ENCODE measurements around the gene KCNQ4. TPM values are rescaled to one million over a fixed set of nuclear protein-coding genes. Genes with fewer than 3 reads are reported as not detected.
A peak's percentile ranks its signal among the peaks of the same experiment; 100 is the strongest.

The KCNQ4 gene
- total RNA-seq, result under 1 TPM; 0.20 to 0.33 TPM
- under 1 TPM in 1 of 2 donors, not detected in 1; 0.14 TPM for polyA plus RNA-seq

DNA sequence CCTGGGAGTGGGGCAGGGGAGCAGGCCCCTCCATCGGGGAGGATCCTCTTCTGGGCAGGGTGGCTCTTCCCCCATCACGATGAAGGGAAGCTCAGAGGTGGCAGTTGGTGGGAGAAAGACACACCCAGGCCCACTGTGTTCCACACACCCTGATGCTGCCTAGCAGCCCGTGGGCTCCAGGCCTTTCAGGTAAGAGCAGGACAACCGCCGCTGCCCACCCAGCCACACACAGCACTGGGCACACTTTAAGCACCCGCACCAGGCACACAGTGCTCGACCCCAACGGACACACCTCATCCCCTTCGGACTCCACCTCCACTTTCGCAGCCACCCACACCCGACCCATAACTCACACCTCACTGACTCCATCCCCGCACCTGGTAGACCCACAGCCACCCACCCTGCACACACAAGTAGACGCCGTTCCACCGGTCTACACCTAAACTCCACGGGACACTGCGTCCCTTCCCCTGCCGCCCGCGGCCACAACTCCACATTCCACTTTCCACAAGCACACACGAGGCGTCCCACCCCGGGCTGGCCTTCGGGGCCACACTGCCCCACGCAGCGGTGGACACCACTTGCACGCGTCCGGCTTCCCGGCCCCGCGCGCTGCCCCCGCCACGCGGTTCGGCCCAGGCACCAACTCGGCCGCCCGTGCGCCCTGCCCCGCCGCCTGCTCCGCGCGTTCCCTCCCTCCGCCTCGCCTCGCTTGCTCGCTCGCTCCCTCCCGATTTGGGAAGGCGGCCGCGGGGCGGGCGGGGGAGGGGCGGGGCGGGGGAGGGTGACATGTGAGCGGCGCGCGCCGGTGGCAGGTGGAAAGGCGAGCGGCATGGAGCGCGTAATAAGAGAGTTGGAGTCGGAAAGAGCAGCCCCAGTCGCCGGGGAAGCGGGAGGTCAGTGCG lies at the start of gene KCNQ4:
Gene KCNQ4, plus strand, starts transcription at position 787 of the 905 bp plus-strand sequence. CDS start 307 bp downstream, outside the sequence.
- ChIA-PET CTCF (ENCODE audit: partially characterized antibody) (interaction anchor here (1.7 to 1.9 kb wide), 2 partner anchors 9 to 10 kb away, joined by 5 to 11 read pairs; no protein-coding TSS in a partner anchor), POLR2A (ENCODE audit: partially characterized antibody) (interaction anchor here (1.4 kb wide), 2 partner anchors 14 to 19 kb away, joined by 3 to 4 read pairs; no protein-coding TSS in a partner anchor)
- no peak within 1 kb of the TSS for H3K27ac ChIP-seq (ENCODE audit: low read depth, low read length)
- H3K9me3 ChIP-seq (ENCODE audit: control insufficient read depth in 1 of 2, low read length in 2 of 2), result no peaks in the 10 kb centered on the region
- intact Hi-C loops (cut with micrococcal nuclease), result no loop called here
- H3K36me3 ChIP-seq (ENCODE audit: insufficient read depth, low read length), result no peaks in the 10 kb centered on the region
- H3K9me3 Mint-ChIP-seq, result no peaks in the 10 kb centered on the region
- H3K36me3 Mint-ChIP-seq, result peaks cover 4 to 7% of the 10 kb centered on the region in 2 donors
- H3K4me3 ChIP-seq (ENCODE audit: low read length in 2 of 2), result no peak within 1 kb of the TSS
- H3K4me1 ChIP-seq (ENCODE audit: insufficient read depth, low read length), result no peaks in the 10 kb centered on the region
- H3K4me1 Mint-ChIP-seq, result peaks cover 4 to 13% (median 7%) of the 10 kb centered on the region in 4 donors
- H3K27me3 Mint-ChIP-seq, result peaks cover 9 to 26% of the 10 kb centered on the region in 2 donors
- peaks cover 6% of the 10 kb centered on the region for H3K27me3 ChIP-seq (ENCODE audit: insufficient read depth, low read length)
- peak within 1 kb of the TSS in 2 of 7 donors; percentile 46 to 86 for H3K27ac Mint-ChIP-seq
- peak within 1 kb of the TSS; percentile 70 to 85 (median 80) for H3K4me3 Mint-ChIP-seq
- DNase-seq, result no peak

DNA sequence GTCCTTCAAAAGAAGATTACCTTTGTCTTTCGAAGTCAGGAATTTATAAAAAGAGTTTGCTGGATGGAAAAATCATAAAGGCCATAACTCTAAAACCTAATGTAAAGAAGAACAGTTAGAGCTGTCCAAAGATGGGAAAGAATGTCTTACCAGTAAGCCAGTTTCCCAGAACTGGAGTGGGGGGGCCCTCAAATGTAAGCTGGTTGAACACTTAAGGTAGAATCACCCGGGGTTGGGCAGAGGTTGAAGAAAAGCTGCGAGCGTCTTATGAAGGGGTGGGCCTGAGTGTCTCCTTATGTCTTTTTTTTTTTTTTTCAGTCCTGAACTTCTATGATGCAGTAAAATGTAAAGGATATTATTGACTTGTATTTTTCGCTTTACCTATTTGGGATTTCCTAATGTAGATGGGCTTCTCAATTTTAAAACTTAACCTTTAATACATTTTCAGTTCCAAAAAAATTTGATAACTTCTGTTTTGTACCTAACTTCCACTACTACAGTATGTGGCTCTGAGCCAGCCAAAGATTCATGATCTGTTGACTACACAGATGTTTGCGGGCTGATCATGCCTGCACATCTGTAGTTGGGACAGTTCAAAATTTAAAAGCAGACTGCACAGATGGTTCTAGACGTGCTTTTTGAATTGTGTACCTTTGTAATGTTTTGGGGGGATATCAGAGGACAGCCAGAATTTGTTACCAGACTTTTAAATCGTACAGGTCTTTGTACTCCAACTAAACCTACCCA lies 48.5 kb upstream of the KCNQ4 start:
- Mint-ChIP-seq H3K4me1 (peaks cover 30 to 52% (median 42%) of the 10 kb centered on the region in 4 donors), H3K36me3 (peaks cover 19 to 25% of the 10 kb centered on the region in 2 donors), H3K27ac (no peak overlapping the region), H3K9me3 (no peaks in the 10 kb centered on the region), H3K4me3 (no peak overlapping the region), H3K27me3 (no peaks in the 10 kb centered on the region)
- intact Hi-C loops (cut with micrococcal nuclease), result no loop called here
- ChIA-PET CTCF (ENCODE audit: partially characterized antibody) (interaction anchor here (0.7 kb wide), 1 partner anchor 214 kb away, joined by 3 read pairs; no protein-coding TSS in a partner anchor), POLR2A (ENCODE audit: partially characterized antibody) (no interaction called here)
- Histone ChIP-seq H3K36me3 (ENCODE audit: insufficient read depth, low read length) (peaks cover 18% of the 10 kb centered on the region), H3K27me3 (ENCODE audit: insufficient read depth, low read length) (no peaks in the 10 kb centered on the region), H3K4me3 (ENCODE audit: low read length in 2 of 2) (no peak overlapping the region), H3K9me3 (ENCODE audit: control insufficient read depth in 1 of 2, low read length in 2 of 2) (no peaks in the 10 kb centered on the region), H3K27ac (ENCODE audit: low read depth, low read length) (no peak overlapping the region), H3K4me1 (ENCODE audit: insufficient read depth, low read length) (peaks cover 19% of the 10 kb centered on the region)
- DNase-seq, result no peak

GRCh38 chr1:40736085-40736531 lies 47.5 kb upstream of the KCNQ4 start:
- Mint-ChIP-seq H3K9me3 (no peaks in the 10 kb centered on the region), H3K4me3 (no peak overlapping the region), H3K27ac (peak overlapping the region in 1 of 7 donors; percentile 47), H3K27me3 (no peaks in the 10 kb centered on the region), H3K36me3 (peaks cover 26 to 30% of the 10 kb centered on the region in 2 donors), H3K4me1 (peaks cover 29 to 52% (median 39%) of the 10 kb centered on the region in 4 donors)
- peaks cover 16% of the 10 kb centered on the region for H3K4me1 ChIP-seq (ENCODE audit: insufficient read depth, low read length)
- ChIA-PET POLR2A (ENCODE audit: partially characterized antibody) (interaction anchor here (1.3 kb wide), 1 partner anchor 44 kb away, joined by 4 read pairs; the partner anchor contains the start of gene NFYC), CTCF (ENCODE audit: partially characterized antibody) (no interaction called here)
- no peaks in the 10 kb centered on the region for H3K27me3 ChIP-seq (ENCODE audit: insufficient read depth, low read length)
- no peak for DNase-seq
- H3K9me3 ChIP-seq (ENCODE audit: control insufficient read depth in 1 of 2, low read length in 2 of 2), result no peaks in the 10 kb centered on the region
- H3K4me3 ChIP-seq (ENCODE audit: low read length in 2 of 2), result no peak overlapping the region
- H3K36me3 ChIP-seq (ENCODE audit: insufficient read depth, low read length), result peaks cover 20% of the 10 kb centered on the region
- H3K27ac ChIP-seq (ENCODE audit: low read depth, low read length), result no peak overlapping the region
- intact Hi-C loops (cut with micrococcal nuclease), result no loop called here

DNA sequence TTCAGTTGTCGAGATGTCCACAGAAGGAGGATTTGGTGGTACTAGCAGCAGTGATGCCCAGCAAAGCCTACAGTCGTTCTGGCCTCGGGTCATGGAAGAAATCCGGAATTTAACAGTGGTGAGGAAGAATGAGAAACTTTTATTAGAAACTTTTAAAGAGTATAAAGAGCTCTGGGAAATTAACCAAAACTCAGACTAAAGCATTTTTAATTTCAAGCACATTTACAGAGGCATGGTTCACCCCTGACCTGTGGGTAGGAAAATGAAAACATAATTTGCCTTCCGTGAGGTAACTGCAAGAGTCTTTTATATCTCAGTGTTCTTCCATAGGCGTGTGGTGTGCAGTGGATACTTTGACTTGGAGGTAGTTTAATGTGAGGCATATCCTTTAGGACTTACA lies 44.8 kb upstream of the KCNQ4 start:
- Histone ChIP-seq H3K9me3 (ENCODE audit: control insufficient read depth in 1 of 2, low read length in 2 of 2) (no peaks in the 10 kb centered on the region), H3K27ac (ENCODE audit: low read depth, low read length) (no peak overlapping the region), H3K4me3 (ENCODE audit: low read length in 2 of 2) (no peak overlapping the region), H3K4me1 (ENCODE audit: insufficient read depth, low read length) (peaks cover 11% of the 10 kb centered on the region), H3K27me3 (ENCODE audit: insufficient read depth, low read length) (no peaks in the 10 kb centered on the region), H3K36me3 (ENCODE audit: insufficient read depth, low read length) (peaks cover 20% of the 10 kb centered on the region)
- peaks cover 24 to 55% (median 35%) of the 10 kb centered on the region in 4 donors for H3K4me1 Mint-ChIP-seq
- H3K4me3 Mint-ChIP-seq, result no peak overlapping the region
- H3K27ac Mint-ChIP-seq, result peak overlapping the region in 2 of 7 donors; percentile 9 to 18
- POLR2A ChIA-PET (ENCODE audit: partially characterized antibody), result interaction anchor here (1.1 to 1.2 kb wide), 2 partner anchors 12 to 16 kb away, joined by 3 to 4 read pairs; no protein-coding TSS in a partner anchor
- no peaks in the 10 kb centered on the region for H3K9me3 Mint-ChIP-seq
- intact Hi-C loops (cut with micrococcal nuclease), result no loop called here
- peaks cover 47 to 48% of the 10 kb centered on the region in 2 donors for H3K36me3 Mint-ChIP-seq
- CTCF ChIA-PET (ENCODE audit: partially characterized antibody), result interaction anchor here (1.2 to 1.9 kb wide), 2 partner anchors 10 to 35 kb away, joined by 3 to 8 read pairs; no protein-coding TSS in a partner anchor
- no peaks in the 10 kb centered on the region for H3K27me3 Mint-ChIP-seq
- DNase-seq, result no peak

DNA sequence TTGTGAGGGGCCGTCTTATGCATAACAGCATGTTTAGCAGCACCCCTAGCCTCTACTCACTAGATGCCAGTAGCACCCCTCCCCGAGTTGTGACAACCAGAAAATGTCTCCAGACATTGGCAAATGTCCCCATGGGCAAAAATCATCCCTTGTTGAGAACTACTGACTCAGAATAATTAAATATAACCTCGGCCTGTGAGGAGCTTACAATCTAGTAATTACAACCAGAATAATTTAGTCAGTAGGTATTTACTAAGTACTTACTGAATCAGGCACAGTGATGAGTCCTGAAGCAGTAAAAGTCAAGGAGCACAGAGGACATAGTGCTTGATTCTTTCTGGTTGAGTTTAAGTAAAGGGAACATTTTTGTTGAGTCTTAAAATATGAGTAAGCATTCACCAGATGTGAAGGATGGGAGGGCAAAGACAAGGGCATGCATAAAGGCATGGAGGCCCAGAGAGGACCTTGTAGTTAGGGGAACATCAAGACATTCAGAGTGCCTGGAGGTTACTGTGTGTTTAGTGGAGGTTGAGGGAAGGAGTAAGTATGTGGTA lies 44.1 kb upstream of the KCNQ4 start:
- no peak overlapping the region for H3K27ac ChIP-seq (ENCODE audit: low read depth, low read length)
- H3K4me3 ChIP-seq (ENCODE audit: low read length in 2 of 2), result no peak overlapping the region
- no peaks in the 10 kb centered on the region for H3K27me3 ChIP-seq (ENCODE audit: insufficient read depth, low read length)
- ChIA-PET CTCF (ENCODE audit: partially characterized antibody) (interaction anchor here (1.2 to 1.9 kb wide), 2 partner anchors 11 to 35 kb away, joined by 3 to 8 read pairs; no protein-coding TSS in a partner anchor), POLR2A (ENCODE audit: partially characterized antibody) (interaction anchor here (1.2 kb wide), 1 partner anchor 17 kb away, joined by 3 read pairs; no protein-coding TSS in a partner anchor)
- no peak for DNase-seq
- Mint-ChIP-seq H3K27me3 (no peaks in the 10 kb centered on the region), H3K4me3 (no peak overlapping the region), H3K9me3 (no peaks in the 10 kb centered on the region), H3K36me3 (peaks cover 48 to 51% of the 10 kb centered on the region in 2 donors), H3K4me1 (peaks cover 25 to 57% (median 35%) of the 10 kb centered on the region in 4 donors), H3K27ac (peak overlapping the region in 2 of 7 donors; percentile 52 to 57)
- H3K36me3 ChIP-seq (ENCODE audit: insufficient read depth, low read length), result peaks cover 20% of the 10 kb centered on the region
- intact Hi-C loops (cut with micrococcal nuclease), result no loop called here
- H3K9me3 ChIP-seq (ENCODE audit: control insufficient read depth in 1 of 2, low read length in 2 of 2), result no peaks in the 10 kb centered on the region
- peaks cover 18% of the 10 kb centered on the region for H3K4me1 ChIP-seq (ENCODE audit: insufficient read depth, low read length)

GRCh38 chr1:40740039-40740996 lies 43.3 kb upstream of the KCNQ4 start:
- H3K4me1 ChIP-seq (ENCODE audit: insufficient read depth, low read length), result peaks cover 18% of the 10 kb centered on the region
- no peaks in the 10 kb centered on the region for H3K9me3 ChIP-seq (ENCODE audit: control insufficient read depth in 1 of 2, low read length in 2 of 2)
- H3K27me3 Mint-ChIP-seq, result no peaks in the 10 kb centered on the region
- H3K4me3 Mint-ChIP-seq, result no peak overlapping the region
- H3K27ac Mint-ChIP-seq, result peak overlapping the region in 3 of 7 donors; percentile 22 to 72 (median 52)
- peaks cover 20% of the 10 kb centered on the region for H3K36me3 ChIP-seq (ENCODE audit: insufficient read depth, low read length)
- intact Hi-C loops (cut with micrococcal nuclease), result no loop called here
- H3K4me1 Mint-ChIP-seq, result peaks cover 21 to 57% (median 36%) of the 10 kb centered on the region in 4 donors
- no peaks in the 10 kb centered on the region for H3K27me3 ChIP-seq (ENCODE audit: insufficient read depth, low read length)
- no peak overlapping the region for H3K27ac ChIP-seq (ENCODE audit: low read depth, low read length)
- CTCF ChIA-PET (ENCODE audit: partially characterized antibody), result no interaction called here
- POLR2A ChIA-PET (ENCODE audit: partially characterized antibody), result interaction anchor here (1.2 to 2.2 kb wide), 2 partner anchors 18 to 49 kb away, joined by 3 to 6 read pairs; partner anchors contain the start of gene NFYC
- no peak for DNase-seq
- peaks cover 49 to 55% of the 10 kb centered on the region in 2 donors for H3K36me3 Mint-ChIP-seq
- H3K9me3 Mint-ChIP-seq, result no peaks in the 10 kb centered on the region
- H3K4me3 ChIP-seq (ENCODE audit: low read length in 2 of 2), result no peak overlapping the region
